ENCODE results near the gene DECR2. TPM values are rescaled to one million over a fixed set of nuclear protein-coding genes. Genes with fewer than 3 reads are reported as not detected.

DECR2 gene
- total RNA-seq, 1 donor from 2014 or later = 6.7 TPM

- DNase-seq (no peak), ATAC-seq (ENCODE audit: low read depth) (no peak)
- intact Hi-C loops (cut with micrococcal nuclease) = no loop called here
- peaks cover 7% of the 10 kb centered on the region for H3K36me3 Mint-ChIP-seq (ENCODE audit: low read depth)
- H3K9me3 Mint-ChIP-seq = no peaks in the 10 kb centered on the region
- peaks cover 19% of the 10 kb centered on the region for H3K4me1 Mint-ChIP-seq
- H3K27me3 Mint-ChIP-seq = no peaks in the 10 kb centered on the region
- no peak overlapping the region for H3K27ac Mint-ChIP-seq
- ChIA-PET CTCF (no interaction called here), POLR2A (interaction anchor here (0.9 kb wide), 1 partner anchor 17 kb away, joined by 3 read pairs; no protein-coding TSS in a partner anchor)
- TF ChIP-seq, protein P1, sequence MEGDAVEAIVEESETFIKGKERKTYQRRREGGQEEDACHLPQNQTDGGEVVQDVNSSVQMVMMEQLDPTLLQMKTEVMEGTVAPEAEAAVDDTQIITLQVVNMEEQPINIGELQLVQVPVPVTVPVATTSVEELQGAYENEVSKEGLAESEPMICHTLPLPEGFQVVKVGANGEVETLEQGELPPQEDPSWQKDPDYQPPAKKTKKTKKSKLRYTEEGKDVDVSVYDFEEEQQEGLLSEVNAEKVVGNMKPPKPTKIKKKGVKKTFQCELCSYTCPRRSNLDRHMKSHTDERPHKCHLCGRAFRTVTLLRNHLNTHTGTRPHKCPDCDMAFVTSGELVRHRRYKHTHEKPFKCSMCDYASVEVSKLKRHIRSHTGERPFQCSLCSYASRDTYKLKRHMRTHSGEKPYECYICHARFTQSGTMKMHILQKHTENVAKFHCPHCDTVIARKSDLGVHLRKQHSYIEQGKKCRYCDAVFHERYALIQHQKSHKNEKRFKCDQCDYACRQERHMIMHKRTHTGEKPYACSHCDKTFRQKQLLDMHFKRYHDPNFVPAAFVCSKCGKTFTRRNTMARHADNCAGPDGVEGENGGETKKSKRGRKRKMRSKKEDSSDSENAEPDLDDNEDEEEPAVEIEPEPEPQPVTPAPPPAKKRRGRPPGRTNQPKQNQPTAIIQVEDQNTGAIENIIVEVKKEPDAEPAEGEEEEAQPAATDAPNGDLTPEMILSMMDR (IDR thresholded peaks at IDR 0.05) = no peak
- peak overlapping the region; percentile 32 for H3K4me3 Mint-ChIP-seq
Measured at GRCh38 chr16:354291-354881, 47.3 kb upstream of the DECR2 start.

DNA sequence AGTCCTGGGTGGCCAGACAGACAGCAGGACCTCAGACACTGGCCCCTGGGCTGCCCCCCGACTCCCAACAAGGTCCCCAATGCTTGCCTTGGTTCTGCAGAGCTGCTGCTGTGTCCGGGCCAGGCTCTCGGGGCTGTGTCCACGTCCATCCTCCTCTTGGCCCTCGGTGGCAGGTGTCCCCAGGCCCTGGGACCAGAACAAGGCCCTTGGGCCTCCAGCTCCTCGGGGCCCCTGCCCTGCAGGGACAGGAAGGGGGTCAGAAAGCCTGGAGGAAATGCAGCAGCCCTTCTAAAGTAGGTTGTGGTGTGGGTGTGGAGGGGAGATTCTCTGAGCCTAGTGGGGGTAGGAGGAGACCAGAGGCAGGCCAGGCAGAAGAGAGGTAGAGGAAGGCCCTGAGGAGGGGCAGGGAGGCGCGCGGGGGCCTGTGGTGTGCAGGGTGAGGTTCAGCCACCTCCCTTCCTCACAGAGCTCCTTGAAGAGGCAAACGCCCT, 46.7 kb upstream of the DECR2 start:
- ATAC-seq (ENCODE audit: low read depth) (no peak), DNase-seq (no peak)
- H3K36me3 Mint-ChIP-seq (ENCODE audit: low read depth) = peaks cover 7% of the 10 kb centered on the region
- TF ChIP-seq, protein P1 (IDR thresholded peaks at IDR 0.05) = no peak
- no peak overlapping the region for H3K27ac Mint-ChIP-seq
- peaks cover 13% of the 10 kb centered on the region for H3K4me1 Mint-ChIP-seq
- intact Hi-C loops (cut with micrococcal nuclease) = no loop called here
- no peaks in the 10 kb centered on the region for H3K27me3 Mint-ChIP-seq
- no peak overlapping the region for H3K4me3 Mint-ChIP-seq
- POLR2A ChIA-PET = interaction anchor here (0.9 kb wide), 1 partner anchor 16 kb away, joined by 3 read pairs; no protein-coding TSS in a partner anchor
- no peaks in the 10 kb centered on the region for H3K9me3 Mint-ChIP-seq
- CTCF ChIA-PET = no interaction called here

DNA sequence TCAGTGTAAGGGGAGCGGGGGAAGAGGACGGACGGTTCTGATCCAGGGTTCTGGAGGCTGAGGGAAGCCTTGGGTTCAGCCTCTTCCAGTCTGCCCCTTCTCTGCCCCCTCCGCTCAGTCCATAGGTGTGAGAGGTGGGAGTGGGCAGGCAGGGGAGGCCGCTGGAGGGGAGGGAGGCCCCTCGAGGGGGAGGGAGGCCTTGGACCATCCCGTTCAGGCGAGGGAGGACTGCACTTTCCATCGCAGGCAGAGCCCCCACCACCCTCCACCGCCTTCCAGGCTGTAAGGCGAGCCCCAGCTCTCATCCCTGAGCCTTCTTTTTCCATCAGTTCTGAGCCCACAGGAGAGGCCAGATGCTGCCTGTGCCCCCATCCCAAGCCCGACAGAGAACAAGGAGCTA, 44.9 kb upstream of the DECR2 start:
- Mint-ChIP-seq H3K4me1 (no peaks in the 10 kb centered on the region), H3K4me3 (no peak overlapping the region), H3K36me3 (ENCODE audit: low read depth) (no peaks in the 10 kb centered on the region), H3K27me3 (no peaks in the 10 kb centered on the region), H3K9me3 (no peaks in the 10 kb centered on the region), H3K27ac (no peak overlapping the region)
- ChIA-PET CTCF (no interaction called here), POLR2A (interaction anchor here (0.5 to 1.5 kb wide), 3 partner anchors 12 to 34 kb away, joined by 3 read pairs; partner anchors contain the start of gene MRPL28)
- ATAC-seq (ENCODE audit: low read depth) (no peak), DNase-seq (no peak)
- intact Hi-C loops (cut with micrococcal nuclease) = no loop called here
- TF ChIP-seq, protein P1 (IDR thresholded peaks at IDR 0.05) = no peak

DNA sequence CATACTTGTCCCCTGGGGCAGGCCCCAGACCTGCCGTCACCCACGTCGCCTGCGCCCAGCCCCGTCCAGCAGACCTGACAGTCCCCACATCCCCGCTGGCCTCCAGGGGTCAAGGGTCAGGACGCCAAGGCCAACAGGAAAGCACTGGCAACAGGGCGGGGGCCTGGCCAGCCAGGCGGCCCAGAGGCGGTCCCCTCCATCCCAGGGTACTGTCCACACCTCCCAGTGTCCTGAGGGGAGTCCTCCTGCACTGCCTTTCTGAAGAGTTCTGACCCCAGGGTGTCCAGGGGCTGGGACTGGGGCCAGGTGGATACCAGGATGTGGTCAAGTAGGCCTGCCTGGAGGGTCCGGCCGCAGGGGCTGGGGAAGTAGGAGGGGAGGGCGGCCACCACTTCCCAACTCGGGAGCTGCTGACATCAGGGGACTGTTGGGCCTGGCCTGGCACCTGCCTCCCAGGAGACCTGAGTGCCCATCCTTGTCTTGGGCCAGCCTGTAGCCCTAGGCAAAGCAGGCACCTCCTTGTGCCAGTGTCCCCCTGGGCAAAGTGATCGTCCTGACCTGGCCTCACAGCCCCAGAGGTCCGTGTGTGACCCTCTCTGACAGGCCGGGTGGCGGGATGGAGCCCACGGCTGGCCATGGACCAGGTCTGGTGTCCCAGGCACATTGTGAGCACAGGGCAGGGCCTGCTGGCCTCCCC, 42.5 kb upstream of the DECR2 start:
- no peak for ATAC-seq (ENCODE audit: low read depth)
- H3K27ac Mint-ChIP-seq = no peak overlapping the region
- POLR2A ChIA-PET = no interaction called here

More for the DNA sequence above, 42.5 kb upstream of the DECR2 start:
- H3K4me3 Mint-ChIP-seq = no peak overlapping the region
- H3K36me3 Mint-ChIP-seq (ENCODE audit: low read depth) = no peaks in the 10 kb centered on the region
- TF ChIP-seq, protein P1 (IDR thresholded peaks at IDR 0.05) = no peak
- DNase-seq = no peak
- H3K4me1 Mint-ChIP-seq = peaks cover 3% of the 10 kb centered on the region
- CTCF ChIA-PET = no interaction called here
- H3K9me3 Mint-ChIP-seq = no peaks in the 10 kb centered on the region
- intact Hi-C loops (cut with micrococcal nuclease) = no loop called here
- H3K27me3 Mint-ChIP-seq = peaks cover 5% of the 10 kb centered on the region
